ENCODE measurements around the gene DISC1.
"Not testable (repeated sequence)": the region's sequence is repeated elsewhere in the genome, so short reads cannot be mapped to it uniquely, and the experiment has no call there.

Gene DISC1

DNA sequence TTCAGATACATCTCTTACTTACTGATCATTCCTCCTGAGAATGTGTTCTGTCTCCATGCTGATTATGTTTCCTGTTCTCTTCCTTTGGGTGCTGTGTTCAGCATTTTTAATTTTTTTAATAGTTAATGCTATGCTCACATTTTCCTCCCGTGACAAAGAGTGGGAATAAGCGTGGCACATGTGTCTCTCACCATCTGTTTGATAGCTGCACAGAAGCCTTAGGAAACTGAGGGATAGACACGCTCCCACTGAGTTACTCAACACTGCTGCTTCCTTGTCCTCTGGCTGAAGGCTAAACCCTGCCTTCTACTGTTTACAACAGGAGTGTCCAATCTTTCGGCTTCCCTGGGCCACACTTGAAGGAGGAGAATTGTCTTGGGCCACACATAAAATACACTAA is 264.2 kb downstream of the DISC1 start:
- DNase-seq (ENCODE audit: low spot score), result no peak

GRCh38 chr1:231893400-231894102 is 267.0 kb downstream of the DISC1 start:
- DNase-seq (ENCODE audit: low spot score), result no peak

DNA sequence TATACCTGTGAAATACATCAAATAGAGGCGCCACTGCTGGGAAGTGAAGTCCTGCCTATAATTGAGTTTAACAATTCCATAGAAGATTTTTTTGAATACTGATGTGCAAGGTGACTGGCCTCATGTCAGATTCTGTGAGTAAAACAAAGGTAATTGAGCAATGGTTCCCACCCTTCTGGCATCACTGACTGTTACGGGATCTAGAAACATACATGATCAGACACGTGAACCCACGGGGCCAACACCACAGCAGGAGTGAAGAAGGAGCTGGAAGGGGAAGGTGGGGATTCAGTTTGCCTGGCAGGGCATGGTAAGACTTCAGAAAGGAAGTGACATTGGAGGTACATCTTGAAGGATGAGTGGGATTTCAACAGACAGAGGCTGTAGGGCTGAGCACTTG is 270.2 kb downstream of the DISC1 start:
- DNase-seq (ENCODE audit: low spot score), result no peak

DNA sequence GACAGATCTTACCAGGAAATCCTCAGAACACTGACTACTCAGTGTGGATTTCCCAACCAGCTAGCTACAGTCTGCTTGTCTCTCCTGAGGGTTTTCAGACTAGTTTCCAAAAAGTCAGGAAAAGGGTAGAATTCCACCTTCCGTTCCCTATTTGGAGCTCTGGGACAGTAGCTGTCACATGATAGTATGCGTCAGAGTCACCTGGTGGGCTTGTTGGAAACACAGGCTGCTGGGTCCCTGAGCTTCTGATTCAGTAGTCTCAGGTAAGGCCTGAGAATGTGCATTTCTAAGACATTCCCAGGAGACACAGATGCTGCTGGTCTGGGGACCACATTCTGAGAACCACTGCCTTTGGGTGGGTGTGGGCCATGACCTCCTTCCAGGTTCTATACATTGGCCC is 272.5 kb downstream of the DISC1 start:
- no peak for DNase-seq (ENCODE audit: low spot score)

- no peak for DNase-seq (ENCODE audit: low spot score)
Measured at GRCh38 chr1:231899713-231900435, 273.3 kb downstream of the DISC1 start.

DNA sequence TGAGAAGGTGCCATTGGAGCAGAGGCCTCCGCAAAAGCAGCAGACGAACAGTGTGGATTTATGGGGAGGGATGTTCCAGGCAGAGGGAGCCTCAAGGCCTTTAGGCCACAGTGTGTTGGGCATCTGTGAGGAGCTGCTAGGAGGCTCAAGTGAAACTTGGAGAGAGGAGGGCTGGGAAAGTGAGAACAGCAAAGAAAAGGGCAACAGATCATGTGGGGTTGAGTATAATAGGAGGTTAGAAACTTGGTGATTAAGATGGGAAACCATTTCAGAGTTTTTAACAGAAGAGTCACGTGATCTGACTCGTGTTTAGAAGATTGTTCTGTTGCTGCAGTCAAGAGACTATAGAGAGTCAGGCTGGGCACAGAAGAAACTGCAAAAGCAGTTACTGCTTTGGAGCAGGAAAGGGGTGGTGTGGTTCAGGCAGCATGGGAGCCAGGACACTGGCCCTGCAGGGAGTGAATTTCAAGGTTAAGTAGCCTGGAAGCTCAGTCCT is 277.0 kb downstream of the DISC1 start:
- no peak for DNase-seq (ENCODE audit: low spot score)

- not testable (repeated sequence) for DNase-seq (ENCODE audit: low spot score)
Measured at GRCh38 chr1:231907310-231907709, 280.7 kb downstream of the DISC1 start.

- peak; percentile 19 for DNase-seq (ENCODE audit: low spot score)
Measured at GRCh38 chr1:231913493-231913892, 286.9 kb downstream of the DISC1 start.

- no peak for DNase-seq (ENCODE audit: low spot score)
Measured at GRCh38 chr1:231918239-231919015, 291.8 kb downstream of the DISC1 start.

GRCh38 chr1:231919239-231919885 is 292.8 kb downstream of the DISC1 start:
- DNase-seq (ENCODE audit: low spot score), result no peak

DNA sequence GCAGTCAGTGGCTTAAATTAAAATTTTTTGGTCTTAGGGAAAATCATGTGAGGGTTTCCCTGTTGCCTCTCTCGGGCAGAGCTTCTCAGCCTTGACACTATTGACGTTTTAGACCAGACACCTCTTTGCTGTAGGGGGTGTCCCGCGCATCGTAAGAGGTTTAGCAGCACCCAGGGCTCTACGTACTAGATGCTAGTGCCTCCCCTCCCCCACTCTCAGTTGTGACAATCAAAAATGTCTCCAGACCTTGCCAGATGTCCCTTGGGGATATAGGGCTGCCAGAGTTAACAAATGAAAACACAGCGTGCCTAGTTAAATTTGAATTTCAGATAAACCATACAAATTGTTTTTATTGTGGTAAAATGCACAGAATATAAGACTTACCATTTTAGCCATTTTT is 293.3 kb downstream of the DISC1 start:
- peak; percentile 20 for DNase-seq (ENCODE audit: low spot score)

- DNase-seq (ENCODE audit: low spot score), result no peak
Measured at GRCh38 chr1:231921646-231922345, 295.2 kb downstream of the DISC1 start.

GRCh38 chr1:231923491-231924041 is 297.0 kb downstream of the DISC1 start:
- peak; percentile 49 for DNase-seq (ENCODE audit: low spot score)

GRCh38 chr1:231924180-231924579 is 297.6 kb downstream of the DISC1 start:
- DNase-seq (ENCODE audit: low spot score), result peak; percentile 33

DNA sequence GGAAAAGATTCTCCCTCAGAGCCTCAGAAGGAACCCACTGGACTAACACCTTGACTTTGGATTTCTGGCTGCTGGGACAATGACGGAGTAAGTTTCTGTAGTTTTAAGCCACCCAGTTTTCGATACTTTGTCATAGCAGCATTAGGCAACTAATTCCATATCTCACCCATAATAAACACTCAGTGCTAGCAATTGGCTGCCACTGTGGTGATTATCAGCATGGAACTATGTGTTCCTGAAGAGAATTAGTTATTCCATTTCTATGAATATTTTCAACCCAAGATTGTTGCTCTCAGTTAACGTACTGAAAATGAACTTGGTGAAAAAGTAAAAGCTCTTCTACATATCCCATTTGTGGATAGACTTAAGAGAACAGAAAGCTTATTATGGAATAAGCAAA is 299.3 kb downstream of the DISC1 start:
- no peak for DNase-seq (ENCODE audit: low spot score)

GRCh38 chr1:231926340-231926739 is 299.8 kb downstream of the DISC1 start:
- no peak for DNase-seq (ENCODE audit: low spot score)

GRCh38 chr1:231926933-231927332 is 300.3 kb downstream of the DISC1 start:
- DNase-seq (ENCODE audit: low spot score), result no peak

GRCh38 chr1:231927431-231927830 is 300.8 kb downstream of the DISC1 start:
- no peak for DNase-seq (ENCODE audit: low spot score)

GRCh38 chr1:231929311-231929710 is 302.7 kb downstream of the DISC1 start:
- DNase-seq (ENCODE audit: low spot score), result peak; percentile 49

DNA sequence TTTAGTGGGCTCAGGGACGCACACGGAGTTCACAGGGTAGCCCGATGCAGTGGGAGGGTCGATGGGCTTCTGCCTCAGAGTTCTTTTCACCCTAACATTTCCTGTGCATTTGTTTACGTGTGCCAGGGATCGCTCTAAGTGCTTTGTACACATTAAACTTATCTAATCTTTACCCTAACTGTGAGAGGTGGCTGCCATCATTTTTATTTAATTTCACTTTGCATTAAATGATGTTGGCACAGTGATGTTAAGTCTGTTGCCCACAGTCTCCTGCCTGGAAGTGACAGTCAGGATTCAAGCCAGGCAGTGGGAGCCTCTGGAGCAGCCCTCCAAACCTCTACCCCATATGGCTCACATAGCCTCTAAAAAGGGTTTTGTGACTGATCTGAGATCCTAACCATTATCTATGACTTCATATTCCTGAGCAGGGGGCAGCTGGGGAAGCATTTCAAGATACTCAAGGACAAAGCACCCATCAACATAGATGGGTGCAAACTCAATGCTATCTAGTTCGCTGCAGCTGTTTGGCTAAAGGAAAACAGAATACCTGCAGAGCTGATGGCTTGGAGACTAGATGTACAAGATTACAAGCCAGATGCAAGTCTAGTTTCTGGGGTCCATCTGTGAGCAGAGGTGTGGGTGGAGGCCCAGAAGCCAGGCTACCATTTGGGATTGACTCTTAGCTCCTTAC is 303.8 kb downstream of the DISC1 start:
- DNase-seq (ENCODE audit: low spot score), result no peak

DNA sequence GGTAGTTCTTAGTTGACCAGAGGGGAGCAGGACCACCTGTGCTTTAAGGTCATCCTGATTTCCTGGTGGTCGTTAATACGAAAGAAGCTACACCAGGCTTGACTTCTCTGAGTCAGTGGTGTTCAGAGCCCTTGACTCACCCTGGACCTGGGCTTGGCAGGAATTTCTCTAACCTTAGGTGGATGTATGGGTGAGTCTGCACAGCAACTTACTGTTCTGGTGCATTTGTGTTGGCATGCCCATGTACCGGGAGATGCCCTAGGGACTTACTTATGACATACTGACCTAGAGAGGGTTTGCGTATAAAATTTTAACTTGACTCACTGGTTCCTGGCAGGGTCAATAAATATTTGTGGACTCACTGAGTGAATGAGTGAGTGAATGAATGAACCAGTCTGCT is 304.6 kb downstream of the DISC1 start:
- no peak for DNase-seq (ENCODE audit: low spot score)

Data from Ammon's horn (tissue), 1 donor.